ENCODE data around the gene KLRF1.

DNA sequence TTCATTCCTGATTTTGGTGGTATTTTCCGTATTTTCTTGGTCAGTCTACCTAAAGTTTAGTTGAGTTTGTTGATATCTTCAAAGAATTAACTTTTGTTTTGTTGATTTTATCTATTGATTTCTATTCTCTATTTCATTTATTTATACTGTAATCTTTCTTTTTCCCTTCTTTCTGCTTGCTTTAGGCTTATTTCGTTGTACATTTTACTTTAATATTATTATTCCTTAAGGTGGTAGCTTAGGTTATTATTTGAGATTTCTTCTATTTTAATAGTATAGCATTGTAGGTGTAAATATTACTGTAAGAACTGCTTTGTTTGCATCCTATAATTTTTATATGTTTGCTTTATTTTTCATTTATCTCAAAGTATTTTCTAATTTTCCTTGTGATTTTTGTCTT is 21.4 kb upstream of the KLRF1 start:
- TF ChIP-seq EP300 (IDR thresholded peaks at IDR 0.05) (no peak), CTCF (IDR thresholded peaks at IDR 0.05) (no peak), POLR2A (IDR thresholded peaks at IDR 0.05) (no peak)

Measured in sigmoid colon (tissue), 4 donors.